HG03457 (cell line): ENCODE measurements around the gene PRXL2B.

Experiments
- ATAC-seq: cut with Tn5 transposase; IDR thresholded peaks from one replicate; pipeline ENCODE4 v1.9.1; 2021; ENCODE audit warnings: moderate number of reproducible peaks; ENCODE audit not compliant: unreplicated experiment

PRXL2B gene

GRCh38 chr1:2633366-2633935 lies 46.9 kb downstream of the PRXL2B start:
- ATAC-seq = no peak

- ATAC-seq = no peak
These were observed 47.4 kb downstream of the PRXL2B start for GRCh38 chr1:2633936-2634491.

- no peak for ATAC-seq
These were observed 48.9 kb downstream of the PRXL2B start for GRCh38 chr1:2635361-2636010.

GRCh38 chr1:2636733-2637132 lies 50.2 kb downstream of the PRXL2B start:
- no peak for ATAC-seq

- ATAC-seq = no peak
These were observed 51.0 kb downstream of the PRXL2B start for GRCh38 chr1:2637442-2638145.

- no peak for ATAC-seq
These were observed 52.0 kb downstream of the PRXL2B start for GRCh38 chr1:2638466-2639115.

GRCh38 chr1:2639203-2639602 lies 52.6 kb downstream of the PRXL2B start:
- ATAC-seq = no peak

GRCh38 chr1:2639607-2640521 lies 53.3 kb downstream of the PRXL2B start:
- no peak for ATAC-seq

GRCh38 chr1:2640626-2641025 lies 54.0 kb downstream of the PRXL2B start:
- ATAC-seq = no peak
